OCI-LY1 (cell line): ENCODE results near the gene COQ9.

ENCODE experiments used
- H2AFZ ChIP-seq: fragments of 200-600 bp; sonication (generic), shearing (Covaris generic); 2 replicates; pipeline ENCODE4 v1.6.0; 2014; ENCODE audit warnings: antibody characterized with exemption, mild to moderate bottlenecking, low read length
- H3F3A ChIP-seq: fragments of 200-600 bp; sonication (generic), shearing (Covaris generic); 2 replicates; pipeline ENCODE4 v1.6.0; 2014; ENCODE audit warnings: mild to moderate bottlenecking, antibody characterized with exemption, low read length, moderate library complexity; ENCODE audit not compliant: insufficient read depth
- H3K27ac ChIP-seq: fragments of 200-600 bp; sonication (generic); 2 replicates; pipeline ENCODE4 v1.5.1; 2014; ENCODE audit warnings: low read length, mixed run types, mild to moderate bottlenecking, low read depth; ENCODE audit not compliant: poor library complexity, severe bottlenecking
- H3K27me3 ChIP-seq: fragments of 200-600 bp; sonication (generic); 2 replicates; pipeline ENCODE4 v1.6.0; 2014; ENCODE audit warnings: antibody characterized with exemption, mild to moderate bottlenecking, low read length, moderate library complexity; ENCODE audit not compliant: insufficient read depth
- H3K36me3 ChIP-seq: fragments of 200-600 bp; sonication (generic); 2 replicates; pipeline ENCODE4 v1.6.1; 2014; ENCODE audit warnings: mild to moderate bottlenecking, antibody characterized with exemption, low read length, moderate library complexity, mixed read lengths; ENCODE audit not compliant: insufficient read depth
- H3K4me1 ChIP-seq: fragments of 200-600 bp; sonication (generic); 2 replicates; pipeline ENCODE4 v1.5.1; 2014; ENCODE audit warnings: mild to moderate bottlenecking, low read length, moderate library complexity; ENCODE audit not compliant: insufficient read depth, severe bottlenecking
- H3K4me2 ChIP-seq: fragments of 200-600 bp; sonication (generic), shearing (Covaris generic); 2 replicates; pipeline ENCODE4 v1.6.1; 2014; ENCODE audit warnings: low read length
- H3K4me3 ChIP-seq: fragments of 200-600 bp; sonication (generic); 2 replicates; pipeline ENCODE4 v1.5.1; 2014; ENCODE audit warnings: low read length, low read depth, mild to moderate bottlenecking, mixed read lengths; ENCODE audit not compliant: poor library complexity, severe bottlenecking
- H3K79me2 ChIP-seq: fragments of 200-600 bp; shearing (Covaris generic); 2 replicates; pipeline ENCODE4 v1.6.1; 2016; ENCODE audit warnings: mixed run types, low read length, mixed read lengths; ENCODE audit not compliant: insufficient read depth
- H3K9ac ChIP-seq: fragments of 200-600 bp; sonication (generic), shearing (Covaris generic); 2 replicates; pipeline ENCODE4 v1.6.1; 2014; ENCODE audit warnings: mild to moderate bottlenecking, low read length, mixed read lengths
- H3K9me2 ChIP-seq: fragments of 200-600 bp; sonication (generic), shearing (Covaris generic); 2 replicates; pipeline ENCODE4 v1.6.1; 2014; ENCODE audit warnings: low read depth, mild to moderate bottlenecking, low read length, mixed read lengths
- H3K9me3 ChIP-seq: fragments of 200-600 bp; shearing (Covaris generic); 2 replicates; pipeline ENCODE4 v1.6.1; 2014; ENCODE audit warnings: low read length, mixed read lengths
- H4K20me1 ChIP-seq: fragments of 200-600 bp; sonication (generic), shearing (Covaris generic); 2 replicates; pipeline ENCODE4 v1.6.0; 2016; ENCODE audit warnings: mild to moderate bottlenecking, low read length; ENCODE audit not compliant: insufficient read depth
- EZH2 ChIP-seq: fragments of 200-600 bp; sonication (generic), shearing (Covaris generic); IDR thresholded peaks from 2 replicates; pipeline ENCODE4 v1.8.0; 2017; ENCODE audit warnings: borderline replicate concordance, mixed run types, mild to moderate bottlenecking, antibody characterized with exemption, low read length, moderate library complexity, mixed read lengths
- TF ChIP-seq, protein P1 (sequence below): fragments of 200-600 bp; sonication (generic), shearing (Covaris generic); IDR thresholded peaks from 2 replicates; pipeline ENCODE4 v1.5.1; 2017; ENCODE audit warnings: mild to moderate bottlenecking, antibody characterized with exemption, low read length, moderate library complexity, mixed read lengths

COQ9 gene

DNA sequence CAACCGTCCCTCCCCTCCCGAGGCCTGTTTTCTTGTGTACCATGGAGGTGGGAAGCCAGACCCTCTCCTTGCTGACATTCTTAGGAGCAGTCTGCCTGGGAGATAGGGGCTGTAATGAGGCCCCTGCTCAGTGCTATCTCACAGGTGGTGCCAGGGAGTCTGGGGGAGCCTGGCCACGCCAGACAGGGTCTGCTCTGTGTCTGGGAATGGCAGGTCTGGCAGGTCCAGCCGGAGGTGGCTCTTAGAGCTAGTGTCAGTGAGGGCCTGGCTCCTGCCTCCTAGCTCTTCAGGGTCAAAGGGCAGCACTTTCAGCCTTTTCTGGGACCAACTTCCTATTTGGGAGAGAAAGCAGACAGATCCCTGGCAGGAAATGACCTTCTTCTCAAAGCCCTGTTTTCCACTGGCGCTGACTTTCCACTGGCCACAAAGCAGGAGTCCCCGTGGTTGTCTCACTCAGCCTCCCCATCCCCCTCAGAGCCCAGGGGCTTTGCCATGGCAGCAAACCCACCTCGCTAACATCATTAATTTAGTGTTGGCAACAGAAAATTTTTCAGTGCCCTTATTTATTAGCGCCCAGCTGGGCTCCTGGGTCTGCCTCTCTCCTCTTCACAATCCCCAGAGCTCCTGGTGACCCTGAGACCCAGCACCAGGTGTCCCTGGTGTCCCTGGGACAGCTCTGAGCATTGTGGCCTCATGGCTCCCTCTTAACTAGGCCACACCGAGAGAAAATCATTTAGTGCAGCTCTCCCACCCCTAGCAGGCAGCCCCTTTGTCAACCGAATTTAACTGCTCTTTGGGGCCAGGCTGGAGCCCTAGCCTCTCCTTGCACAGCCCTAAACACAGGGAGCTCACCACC, 63.0 kb downstream of the COQ9 start:
- Histone ChIP-seq H3K9me3 (no peaks in the 10 kb centered on the region), H3K4me3 (no peak overlapping the region), H3K9me2 (no peaks in the 10 kb centered on the region), H3K4me1 (no peaks in the 10 kb centered on the region), H3K36me3 (no peaks in the 10 kb centered on the region), H3K4me2 (no peak overlapping the region), H3K79me2 (no peaks in the 10 kb centered on the region), H3F3A (no peaks in the 10 kb centered on the region), H3K9ac (no peak overlapping the region), H3K27me3 (peaks cover 8% of the 10 kb centered on the region; the same call in 1 of the 2 replicates), H4K20me1 (no peaks in the 10 kb centered on the region), H3K27ac (no peak overlapping the region), H2AFZ (no peak overlapping the region)
- no peak for TF ChIP-seq EZH2
- TF ChIP-seq, protein P1, sequence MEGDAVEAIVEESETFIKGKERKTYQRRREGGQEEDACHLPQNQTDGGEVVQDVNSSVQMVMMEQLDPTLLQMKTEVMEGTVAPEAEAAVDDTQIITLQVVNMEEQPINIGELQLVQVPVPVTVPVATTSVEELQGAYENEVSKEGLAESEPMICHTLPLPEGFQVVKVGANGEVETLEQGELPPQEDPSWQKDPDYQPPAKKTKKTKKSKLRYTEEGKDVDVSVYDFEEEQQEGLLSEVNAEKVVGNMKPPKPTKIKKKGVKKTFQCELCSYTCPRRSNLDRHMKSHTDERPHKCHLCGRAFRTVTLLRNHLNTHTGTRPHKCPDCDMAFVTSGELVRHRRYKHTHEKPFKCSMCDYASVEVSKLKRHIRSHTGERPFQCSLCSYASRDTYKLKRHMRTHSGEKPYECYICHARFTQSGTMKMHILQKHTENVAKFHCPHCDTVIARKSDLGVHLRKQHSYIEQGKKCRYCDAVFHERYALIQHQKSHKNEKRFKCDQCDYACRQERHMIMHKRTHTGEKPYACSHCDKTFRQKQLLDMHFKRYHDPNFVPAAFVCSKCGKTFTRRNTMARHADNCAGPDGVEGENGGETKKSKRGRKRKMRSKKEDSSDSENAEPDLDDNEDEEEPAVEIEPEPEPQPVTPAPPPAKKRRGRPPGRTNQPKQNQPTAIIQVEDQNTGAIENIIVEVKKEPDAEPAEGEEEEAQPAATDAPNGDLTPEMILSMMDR = no peak
